HEK293 (cell line): ENCODE data around the gene MMP25.

Experiments used
- BCL11B ChIP-seq: fragments of 450-650 bp; formaldehyde crosslinking; IDR thresholded peaks from 2 replicates; pipeline ENCODE4 v1.5.1; 2016; ENCODE audit warnings: low read depth, missing biosample characterization, missing genetic modification characterization
- FEZF1 ChIP-seq: fragments of 450-650 bp; formaldehyde crosslinking; IDR thresholded peaks from 2 replicates; pipeline ENCODE4 v1.5.1; 2016; ENCODE audit warnings: missing biosample characterization, missing genetic modification characterization
- GFI1B ChIP-seq: fragments of 450-650 bp; formaldehyde crosslinking; IDR thresholded peaks from 2 replicates; pipeline ENCODE4 v1.5.1; 2016; ENCODE audit warnings: missing biosample characterization, missing genetic modification characterization
- PATZ1 ChIP-seq: fragments of 450-650 bp; formaldehyde crosslinking; IDR thresholded peaks from 2 replicates; pipeline ENCODE4 v1.5.1; 2016; ENCODE audit warnings: missing biosample characterization, missing genetic modification characterization
- SCRT2 ChIP-seq: fragments of 450-650 bp; formaldehyde crosslinking; IDR thresholded peaks from 2 replicates; pipeline ENCODE4 v1.5.1; 2016; ENCODE audit warnings: missing biosample characterization, missing genetic modification characterization
- SP2 ChIP-seq: fragments of 450-650 bp; formaldehyde crosslinking; IDR thresholded peaks from 2 replicates; pipeline ENCODE4 v1.5.1; 2016; ENCODE audit warnings: missing biosample characterization, missing genetic modification characterization
- TRIM28 ChIP-seq: IDR thresholded peaks from 2 replicates; pipeline ENCODE4 v1.6.1; 2011; ENCODE audit warnings: low read length, control low read depth, borderline replicate concordance
- YY2 ChIP-seq: fragments of 450-650 bp; formaldehyde crosslinking; IDR thresholded peaks from 2 replicates; pipeline ENCODE4 v1.5.1; 2016; ENCODE audit warnings: missing biosample characterization, missing genetic modification characterization
- ZBTB21 ChIP-seq: fragments of 450-650 bp; formaldehyde crosslinking; IDR thresholded peaks from 2 replicates; pipeline ENCODE4 v1.5.1; 2017; ENCODE audit warnings: missing biosample characterization, missing genetic modification characterization
- ZBTB44 ChIP-seq: fragments of 450-650 bp; IDR thresholded peaks from 2 replicates; pipeline ENCODE4 v1.5.1; 2018; ENCODE audit warnings: missing biosample characterization, mild to moderate bottlenecking, missing genetic modification characterization
- ZIC2 ChIP-seq: fragments of 450-650 bp; formaldehyde crosslinking; IDR thresholded peaks from 2 replicates; pipeline ENCODE4 v1.5.1; 2016; ENCODE audit warnings: missing biosample characterization, missing genetic modification characterization
- ZNF112 ChIP-seq: fragments of 450-650 bp; formaldehyde crosslinking; IDR thresholded peaks from 2 replicates; pipeline ENCODE4 v1.5.0; 2017; ENCODE audit warnings: missing biosample characterization, missing genetic modification characterization
- ZNF404 ChIP-seq: fragments of 450-650 bp; formaldehyde crosslinking; IDR thresholded peaks from 2 replicates; pipeline ENCODE4 v1.5.1; 2017; ENCODE audit warnings: missing biosample characterization, missing genetic modification characterization
- ZNF416 ChIP-seq: fragments of 450-650 bp; formaldehyde crosslinking; IDR thresholded peaks from 2 replicates; pipeline ENCODE4 v1.5.1; 2016; ENCODE audit warnings: missing biosample characterization, missing genetic modification characterization
- ZNF548 ChIP-seq: fragments of 450-650 bp; formaldehyde crosslinking; IDR thresholded peaks from 2 replicates; pipeline ENCODE4 v1.5.1; 2016; ENCODE audit warnings: missing biosample characterization, missing genetic modification characterization
- ZNF585B ChIP-seq: fragments of 450-650 bp; formaldehyde crosslinking; IDR thresholded peaks from 2 replicates; pipeline ENCODE4 v1.5.1; 2016; ENCODE audit warnings: missing biosample characterization, missing genetic modification characterization
- ZNF600 ChIP-seq: fragments of 450-650 bp; formaldehyde crosslinking; IDR thresholded peaks from 2 replicates; pipeline ENCODE4 v1.5.1; 2016; ENCODE audit warnings: missing biosample characterization, missing genetic modification characterization
- ZNF623 ChIP-seq: fragments of 450-650 bp; formaldehyde crosslinking; IDR thresholded peaks from 2 replicates; pipeline ENCODE4 v1.5.1; 2016; ENCODE audit warnings: missing biosample characterization, missing genetic modification characterization
- ZNF626 ChIP-seq: fragments of 450-650 bp; sonication (Bioruptor Pico); formaldehyde crosslinking; IDR thresholded peaks from 2 replicates; pipeline ENCODE4 v1.5.1; 2018; ENCODE audit warnings: missing biosample characterization, missing genetic modification characterization, inconsistent platforms
- ZNF747 ChIP-seq: fragments of 450-650 bp; formaldehyde crosslinking; IDR thresholded peaks from 2 replicates; pipeline ENCODE4 v1.5.1; 2016; ENCODE audit warnings: missing biosample characterization, missing genetic modification characterization
- ZNF768 ChIP-seq: fragments of 450-650 bp; formaldehyde crosslinking; IDR thresholded peaks from 2 replicates; pipeline ENCODE4 v1.5.1; 2018; ENCODE audit warnings: missing biosample characterization, mild to moderate bottlenecking, missing genetic modification characterization
- ZNF776 ChIP-seq: fragments of 450-650 bp; formaldehyde crosslinking; IDR thresholded peaks from 2 replicates; pipeline ENCODE4 v1.5.0; 2017; ENCODE audit warnings: missing biosample characterization, missing genetic modification characterization, borderline replicate concordance
- ZNF843 ChIP-seq: fragments of 450-650 bp; formaldehyde crosslinking; IDR thresholded peaks from 2 replicates; pipeline ENCODE4 v1.5.1; 2016; ENCODE audit warnings: missing biosample characterization, missing genetic modification characterization
- TF ChIP-seq, protein P1 (sequence below): fragments of 450-650 bp; formaldehyde crosslinking; conservative IDR thresholded peaks from 2 replicates; pipeline ENCODE4 v1.5.1; 2016; ENCODE audit warnings: low read depth, missing biosample characterization, missing genetic modification characterization
- TF ChIP-seq, protein P2 (sequence below): fragments of 450-650 bp; formaldehyde crosslinking; IDR thresholded peaks from 2 replicates; pipeline ENCODE4 v1.5.1; 2016; ENCODE audit warnings: missing biosample characterization, missing genetic modification characterization
- TF ChIP-seq, protein P3 (sequence below): fragments of 450-650 bp; formaldehyde crosslinking; IDR thresholded peaks from 2 replicates; pipeline ENCODE4 v1.5.1; 2017; ENCODE audit warnings: missing biosample characterization, missing genetic modification characterization

MMP25 gene

DNA sequence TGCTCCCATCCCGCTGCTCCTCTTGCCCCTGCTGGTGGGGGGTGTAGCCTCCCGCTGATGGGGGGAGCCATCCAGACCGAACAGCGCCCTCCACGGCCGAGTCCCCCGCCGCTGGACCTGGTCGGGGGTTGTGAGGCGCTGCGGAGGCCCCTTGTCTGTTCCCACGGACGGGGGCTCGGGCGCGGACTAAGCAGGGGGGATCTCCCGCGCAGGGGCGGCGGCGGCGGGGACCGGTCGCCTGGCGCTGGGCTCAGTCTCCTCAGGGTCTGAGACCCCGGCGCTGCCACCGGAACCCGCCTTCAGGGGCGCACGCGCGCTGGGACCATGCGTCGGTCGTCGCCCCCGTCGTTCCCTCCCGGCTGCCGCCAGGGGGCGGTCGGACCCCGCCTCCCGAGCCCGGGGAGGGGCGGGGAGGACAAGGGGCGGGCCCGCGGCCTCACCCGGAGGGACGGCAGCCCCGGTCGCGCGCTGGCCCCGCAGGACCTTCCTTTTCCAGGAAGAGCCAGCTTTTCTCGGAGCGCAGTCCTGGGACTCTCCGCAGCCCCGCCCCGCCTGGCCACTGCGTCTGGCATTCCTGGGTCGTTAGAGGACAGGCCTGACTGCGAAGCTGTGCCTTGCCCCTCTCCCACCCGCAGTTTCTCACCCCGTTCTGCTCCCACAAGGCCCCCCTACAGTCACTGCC lies 12.8 kb downstream of the MMP25 start (continued):
- TF ChIP-seq, protein P1, sequence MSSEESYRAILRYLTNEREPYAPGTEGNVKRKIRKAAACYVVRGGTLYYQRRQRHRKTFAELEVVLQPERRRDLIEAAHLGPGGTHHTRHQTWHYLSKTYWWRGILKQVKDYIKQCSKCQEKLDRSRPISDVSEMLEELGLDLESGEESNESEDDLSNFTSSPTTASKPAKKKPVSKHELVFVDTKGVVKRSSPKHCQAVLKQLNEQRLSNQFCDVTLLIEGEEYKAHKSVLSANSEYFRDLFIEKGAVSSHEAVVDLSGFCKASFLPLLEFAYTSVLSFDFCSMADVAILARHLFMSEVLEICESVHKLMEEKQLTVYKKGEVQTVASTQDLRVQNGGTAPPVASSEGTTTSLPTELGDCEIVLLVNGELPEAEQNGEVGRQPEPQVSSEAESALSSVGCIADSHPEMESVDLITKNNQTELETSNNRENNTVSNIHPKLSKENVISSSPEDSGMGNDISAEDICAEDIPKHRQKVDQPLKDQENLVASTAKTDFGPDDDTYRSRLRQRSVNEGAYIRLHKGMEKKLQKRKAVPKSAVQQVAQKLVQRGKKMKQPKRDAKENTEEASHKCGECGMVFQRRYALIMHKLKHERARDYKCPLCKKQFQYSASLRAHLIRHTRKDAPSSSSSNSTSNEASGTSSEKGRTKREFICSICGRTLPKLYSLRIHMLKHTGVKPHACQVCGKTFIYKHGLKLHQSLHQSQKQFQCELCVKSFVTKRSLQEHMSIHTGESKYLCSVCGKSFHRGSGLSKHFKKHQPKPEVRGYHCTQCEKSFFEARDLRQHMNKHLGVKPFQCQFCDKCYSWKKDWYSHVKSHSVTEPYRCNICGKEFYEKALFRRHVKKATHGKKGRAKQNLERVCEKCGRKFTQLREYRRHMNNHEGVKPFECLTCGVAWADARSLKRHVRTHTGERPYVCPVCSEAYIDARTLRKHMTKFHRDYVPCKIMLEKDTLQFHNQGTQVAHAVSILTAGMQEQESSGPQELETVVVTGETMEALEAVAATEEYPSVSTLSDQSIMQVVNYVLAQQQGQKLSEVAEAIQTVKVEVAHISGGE: no peak; the same call in 1 of the 2 replicates
- TF ChIP-seq, protein P2, sequence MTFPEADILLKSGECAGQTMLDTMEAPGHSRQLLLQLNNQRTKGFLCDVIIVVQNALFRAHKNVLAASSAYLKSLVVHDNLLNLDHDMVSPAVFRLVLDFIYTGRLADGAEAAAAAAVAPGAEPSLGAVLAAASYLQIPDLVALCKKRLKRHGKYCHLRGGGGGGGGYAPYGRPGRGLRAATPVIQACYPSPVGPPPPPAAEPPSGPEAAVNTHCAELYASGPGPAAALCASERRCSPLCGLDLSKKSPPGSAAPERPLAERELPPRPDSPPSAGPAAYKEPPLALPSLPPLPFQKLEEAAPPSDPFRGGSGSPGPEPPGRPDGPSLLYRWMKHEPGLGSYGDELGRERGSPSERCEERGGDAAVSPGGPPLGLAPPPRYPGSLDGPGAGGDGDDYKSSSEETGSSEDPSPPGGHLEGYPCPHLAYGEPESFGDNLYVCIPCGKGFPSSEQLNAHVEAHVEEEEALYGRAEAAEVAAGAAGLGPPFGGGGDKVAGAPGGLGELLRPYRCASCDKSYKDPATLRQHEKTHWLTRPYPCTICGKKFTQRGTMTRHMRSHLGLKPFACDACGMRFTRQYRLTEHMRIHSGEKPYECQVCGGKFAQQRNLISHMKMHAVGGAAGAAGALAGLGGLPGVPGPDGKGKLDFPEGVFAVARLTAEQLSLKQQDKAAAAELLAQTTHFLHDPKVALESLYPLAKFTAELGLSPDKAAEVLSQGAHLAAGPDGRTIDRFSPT (tag by site-specific recombination): no peak; the same call in 1 of the 2 replicates
- TF ChIP-seq BCL11B (tag by site-specific recombination): peak; percentile 58; the same call in 1 of the 2 replicates
- no peak for TF ChIP-seq ZNF548 (tag by site-specific recombination)
- TF ChIP-seq, protein P3, sequence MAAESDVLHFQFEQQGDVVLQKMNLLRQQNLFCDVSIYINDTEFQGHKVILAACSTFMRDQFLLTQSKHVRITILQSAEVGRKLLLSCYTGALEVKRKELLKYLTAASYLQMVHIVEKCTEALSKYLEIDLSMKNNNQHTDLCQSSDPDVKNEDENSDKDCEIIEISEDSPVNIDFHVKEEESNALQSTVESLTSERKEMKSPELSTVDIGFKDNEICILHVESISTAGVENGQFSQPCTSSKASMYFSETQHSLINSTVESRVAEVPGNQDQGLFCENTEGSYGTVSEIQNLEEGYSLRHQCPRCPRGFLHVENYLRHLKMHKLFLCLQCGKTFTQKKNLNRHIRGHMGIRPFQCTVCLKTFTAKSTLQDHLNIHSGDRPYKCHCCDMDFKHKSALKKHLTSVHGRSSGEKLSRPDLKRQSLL (tag by site-specific recombination): peak; percentile 32; the same call in 1 of the 2 replicates
- TF ChIP-seq ZNF404 (tag by site-specific recombination): no peak
- TF ChIP-seq YY2 (tag by site-specific recombination): no peak
- no peak for TF ChIP-seq ZNF747 (tag by site-specific recombination)
- TF ChIP-seq ZNF416 (tag by site-specific recombination): no peak
- 0 out of 2 replicates have a peak, but pooled peaks have one; percentile 12 for TF ChIP-seq ZNF843 (tag by site-specific recombination)
- no peak for TF ChIP-seq ZNF585B (tag by site-specific recombination)
- no peak for TF ChIP-seq ZNF776 (tag by site-specific recombination)
- TF ChIP-seq SCRT2 (tag by site-specific recombination): no peak
- no peak for TF ChIP-seq ZBTB21 (tag by site-specific recombination)
- no peak for TF ChIP-seq ZNF626
- no peak for TF ChIP-seq ZNF600 (tag by site-specific recombination)
- TF ChIP-seq ZIC2 (tag by site-specific recombination): peak; percentile 93
- peak; percentile 28; the same call in 1 of the 2 replicates for TF ChIP-seq ZBTB44
- peak; percentile 82 for TF ChIP-seq PATZ1 (tag by site-specific recombination)
- TF ChIP-seq ZNF623 (tag by site-specific recombination): no peak
- no peak for TF ChIP-seq FEZF1 (tag by site-specific recombination)
- no peak for TF ChIP-seq GFI1B (tag by site-specific recombination)
- no peak for TF ChIP-seq ZNF768 (tag by site-specific recombination)
- no peak for TF ChIP-seq TRIM28
- TF ChIP-seq SP2 (tag by site-specific recombination): peak; percentile 63
- TF ChIP-seq ZNF112 (tag by site-specific recombination): no peak
